Astrocyte (in vitro differentiated cells and primary cell): ENCODE results near the gene KSR2.

Experiments used
- CTCF ChIP-seq: IDR thresholded peaks from 2 replicates; pipeline ENCODE4 v1.5.1; 2011; ENCODE audit warnings: low read depth, mild to moderate bottlenecking, inconsistent platforms, low read length, moderate library complexity; ENCODE audit not compliant: insufficient read depth
- EZH2 ChIP-seq: IDR thresholded peaks from 2 replicates; pipeline ENCODE4 v1.6.1; 2012; ENCODE audit warnings: mild to moderate bottlenecking, low read length, inconsistent platforms; ENCODE audit not compliant: insufficient read depth

GRCh38 chr12:117622087-117622486, 346.7 kb downstream of the KSR2 start:
- TF ChIP-seq EZH2, result no peak
- no peak for TF ChIP-seq CTCF
